IPS DF 19.7 (cell line): ENCODE data around the gene NHERF1.
A peak's percentile ranks its signal among the peaks of the same experiment; 100 is the strongest.

Experiments
- DNase-seq: peaks from one replicate; pipeline ENCODE4 v3.0.0-alpha.2; 2013; ENCODE audit warnings: low read depth, low spot score

NHERF1 gene

DNA sequence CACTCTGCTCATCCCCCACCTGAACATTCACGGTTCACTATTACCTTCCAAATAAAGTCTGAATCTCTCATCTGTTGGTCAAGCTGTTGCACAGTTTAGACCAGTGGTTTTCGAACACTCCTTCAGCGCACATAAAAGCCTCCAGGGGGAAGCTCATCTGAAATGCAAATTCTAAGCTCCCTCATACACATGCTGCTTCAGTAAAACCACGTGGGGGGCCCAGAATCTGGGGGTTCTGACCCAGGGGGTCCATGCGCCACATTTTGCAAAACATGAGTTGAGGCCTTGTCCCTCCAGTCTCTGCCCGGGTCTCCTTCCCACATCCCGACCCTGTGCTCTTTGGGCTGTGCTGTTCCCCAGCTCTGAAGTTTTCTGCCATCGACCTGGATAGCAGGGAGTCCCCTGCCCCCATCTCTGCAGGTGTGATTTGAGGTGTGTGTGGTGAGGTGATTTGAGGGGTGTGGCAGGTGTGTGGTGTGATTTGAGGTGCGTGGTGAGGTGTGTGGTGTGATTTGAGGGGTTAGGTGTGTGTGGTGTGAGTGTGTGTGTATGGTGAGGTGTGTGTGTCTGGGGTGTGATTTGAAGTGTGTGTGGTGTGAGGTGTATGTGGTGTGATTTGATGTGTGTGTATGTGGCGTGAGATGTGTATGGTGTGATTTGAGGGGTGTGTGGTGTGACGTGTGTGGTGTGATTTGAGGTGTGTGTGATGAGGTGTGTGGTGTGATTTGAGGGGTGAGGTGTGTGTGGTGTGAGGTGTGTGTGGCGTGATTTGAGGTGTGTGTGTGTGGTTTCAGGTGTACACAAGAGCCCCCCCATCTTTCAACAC, 16.2 kb upstream of the NHERF1 start:
- DNase-seq, result no peak

GRCh38 chr17:74733365-74734122, 14.9 kb upstream of the NHERF1 start:
- DNase-seq, result no peak

DNA sequence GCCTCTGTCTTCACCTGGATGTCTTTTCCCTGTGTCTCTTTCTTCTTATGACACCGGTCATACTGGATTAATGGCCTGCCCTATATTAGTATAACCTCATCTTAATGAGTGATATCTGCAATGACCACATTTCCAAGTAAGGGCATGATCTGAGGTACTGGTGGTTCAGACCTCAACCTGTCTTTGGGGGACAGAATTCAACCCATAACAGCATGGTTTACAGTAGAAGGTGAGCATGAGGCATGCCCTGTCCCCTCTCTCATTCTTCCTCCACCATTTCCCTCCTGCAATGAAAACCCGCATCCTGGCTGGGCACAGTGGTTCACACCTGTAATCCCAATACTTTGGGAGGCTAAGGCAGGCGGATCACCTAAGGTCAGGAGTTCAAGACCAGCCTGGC, 14.2 kb upstream of the NHERF1 start:
- no peak for DNase-seq

DNA sequence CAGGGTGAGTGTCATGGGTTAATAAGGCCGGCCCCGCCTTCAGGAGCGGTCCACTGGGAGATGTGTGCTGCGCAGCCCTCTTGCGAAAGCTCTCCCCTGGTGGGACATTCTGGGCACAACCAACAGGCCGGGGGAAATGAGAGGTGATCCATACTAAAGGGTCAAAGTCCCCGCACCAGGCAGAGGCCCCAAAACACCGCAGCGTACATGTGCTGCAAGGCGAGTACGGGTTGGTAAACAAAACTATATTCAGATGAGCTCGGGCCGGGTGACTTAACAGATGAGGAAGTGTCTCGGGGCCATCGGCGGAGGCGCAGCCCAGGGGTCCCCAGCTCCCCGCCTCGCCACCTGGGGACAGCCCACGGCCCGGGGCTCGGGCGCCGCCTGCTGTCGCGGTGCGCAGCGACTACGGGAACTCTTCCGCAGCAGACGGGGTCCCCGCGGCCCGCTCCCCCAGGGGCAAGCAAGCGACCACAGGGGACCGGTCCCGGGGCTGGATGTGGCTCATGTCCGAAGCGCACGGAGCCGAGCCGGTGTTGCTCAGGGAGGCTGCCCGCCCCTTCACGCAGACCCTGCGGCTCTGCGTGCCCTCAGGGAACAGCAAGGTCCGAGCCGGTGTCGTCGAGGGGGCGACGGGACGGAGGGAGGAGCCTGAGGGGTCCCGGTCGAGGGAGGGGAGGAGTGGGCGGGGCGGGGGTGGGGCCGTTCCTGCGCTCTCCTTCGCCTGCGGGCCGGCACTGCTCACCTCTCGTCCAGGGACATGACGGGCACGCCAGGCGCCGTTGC, 11.7 kb upstream of the NHERF1 start, which contains the start of gene RAB37:
Gene RAB37 (plus strand): TSS at position 744 of the 786 bp plus-strand sequence. CDS start 17 bp downstream, at position 761.
- DNase-seq, result no peak

GRCh38 chr17:74737299-74738050, 11.0 kb upstream of the NHERF1 start:
- DNase-seq, result peak; percentile 76

- no peak for DNase-seq
Measured at GRCh38 chr17:74738051-74738996, 10.1 kb upstream of the NHERF1 start.

- DNase-seq, result no peak
Measured at GRCh38 chr17:74739227-74739831, 9.1 kb upstream of the NHERF1 start.

DNA sequence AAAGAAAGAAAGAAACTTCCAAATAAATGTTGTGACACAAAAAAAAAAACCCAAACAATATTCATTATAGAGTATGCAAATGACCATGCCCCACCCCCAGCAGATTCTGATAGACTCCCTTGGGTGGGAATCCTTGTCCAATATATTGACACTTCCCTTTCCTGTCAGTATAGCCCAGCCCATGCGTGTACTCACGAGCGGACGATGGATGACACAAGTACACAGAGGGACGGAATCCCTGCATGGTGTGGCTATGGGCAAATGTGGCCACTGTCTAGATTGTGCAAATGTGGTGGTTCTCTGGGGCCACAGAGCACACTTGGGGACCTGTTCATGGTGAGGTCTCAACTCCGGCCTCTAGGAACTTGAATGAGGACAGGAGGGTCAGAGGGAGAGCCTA, 8.3 kb upstream of the NHERF1 start:
- no peak for DNase-seq

DNA sequence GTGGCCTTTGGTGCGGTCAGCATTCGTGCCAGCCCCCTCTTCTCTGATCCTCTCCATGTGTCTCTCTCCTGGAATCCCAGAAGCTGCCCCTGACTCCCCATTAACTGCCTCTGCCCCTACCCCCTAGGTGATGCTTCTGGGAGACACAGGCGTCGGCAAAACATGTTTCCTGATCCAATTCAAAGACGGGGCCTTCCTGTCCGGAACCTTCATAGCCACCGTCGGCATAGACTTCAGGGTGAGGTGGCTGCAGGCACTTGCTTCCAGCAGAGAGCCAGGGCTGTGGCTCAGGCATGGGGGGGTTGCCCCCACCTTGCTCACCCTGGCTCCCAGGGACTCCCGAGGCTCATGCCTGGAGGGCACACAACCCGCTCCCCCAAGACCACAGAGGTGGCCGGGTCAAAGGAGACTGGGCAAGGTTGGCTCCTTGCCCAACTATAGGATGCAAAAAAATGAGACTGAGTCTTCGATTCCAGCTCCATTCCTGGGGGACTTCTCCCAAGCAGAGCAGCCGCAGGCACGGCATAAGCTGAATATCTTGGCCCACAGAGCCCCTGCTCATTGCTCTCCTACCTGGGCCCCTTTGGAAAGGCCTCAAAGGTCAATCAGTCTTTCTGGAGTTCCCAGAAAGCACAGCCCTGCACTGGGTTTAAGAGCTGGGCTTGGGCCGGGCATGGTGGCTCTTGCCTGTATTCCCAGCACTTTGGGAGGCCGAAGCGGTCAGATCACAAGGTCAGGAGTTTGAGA, 7.6 kb upstream of the NHERF1 start:
- DNase-seq, result no peak

GRCh38 chr17:74742153-74742515, 6.3 kb upstream of the NHERF1 start:
- DNase-seq, result no peak

- DNase-seq, result no peak
Measured at GRCh38 chr17:74742978-74743545, 5.4 kb upstream of the NHERF1 start.

DNA sequence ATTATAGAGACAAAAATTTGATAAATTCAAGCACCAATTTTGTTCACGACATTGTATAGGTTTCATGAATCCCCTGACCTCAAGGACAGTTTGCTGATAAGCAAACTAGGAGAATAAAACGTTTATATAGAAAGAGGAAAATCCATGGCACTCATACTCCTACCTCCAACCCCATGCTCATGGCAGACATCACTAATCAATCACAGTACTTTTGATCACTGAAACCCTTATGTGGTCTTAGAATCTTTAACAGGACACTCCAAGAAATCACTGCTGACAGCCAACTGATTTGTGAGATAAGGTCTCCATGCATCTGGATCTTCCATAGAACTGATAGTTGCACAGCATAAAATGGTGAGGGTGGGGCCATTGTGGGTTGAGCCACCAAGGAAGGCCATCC, 4.7 kb upstream of the NHERF1 start:
- no peak for DNase-seq

DNA sequence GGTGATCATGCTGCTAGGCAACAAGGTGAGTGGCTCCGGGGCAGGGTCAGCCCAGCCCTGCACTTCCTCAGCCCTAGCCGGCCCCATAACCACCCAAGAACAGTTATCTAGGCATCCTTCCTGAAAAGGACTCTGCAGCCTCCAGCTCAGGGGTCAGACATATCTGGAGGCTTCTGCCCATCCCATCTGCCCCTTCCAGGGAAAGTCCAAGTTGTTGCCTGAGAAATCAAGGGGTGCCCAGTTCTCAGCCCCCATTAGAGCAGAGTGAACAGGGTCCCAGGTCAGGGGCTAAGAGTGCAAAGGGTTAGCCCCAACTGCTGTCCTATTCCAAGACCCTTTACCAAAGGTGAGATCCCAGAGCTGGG, 4.1 kb upstream of the NHERF1 start:
- DNase-seq, result no peak

- DNase-seq, result no peak
Measured at GRCh38 chr17:74744714-74745547, 3.5 kb upstream of the NHERF1 start.

- no peak for DNase-seq
Measured at GRCh38 chr17:74745548-74746177, 2.8 kb upstream of the NHERF1 start.

DNA sequence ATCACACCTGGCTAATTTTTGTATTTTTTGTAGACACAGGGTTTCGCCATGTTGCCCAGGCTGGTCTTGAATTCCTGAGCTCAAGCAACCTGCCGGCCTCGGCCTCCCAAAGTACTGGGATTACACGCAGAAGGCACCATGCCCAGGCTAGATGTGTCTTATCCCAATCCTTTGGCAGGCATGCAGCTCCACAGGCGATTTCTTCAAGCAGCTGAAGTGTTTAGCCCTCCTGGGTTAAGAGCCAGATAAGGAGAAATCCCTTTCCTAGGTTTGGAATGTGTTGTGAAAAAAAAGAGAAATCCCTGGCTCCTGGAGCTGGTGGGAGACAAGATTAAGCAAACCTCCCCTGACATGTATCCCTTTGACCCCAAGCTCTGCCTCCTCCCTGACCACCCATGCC, 2.1 kb upstream of the NHERF1 start:
- no peak for DNase-seq

GRCh38 chr17:74746922-74747321, 1.5 kb upstream of the NHERF1 start:
- no peak for DNase-seq

GRCh38 chr17:74748279-74748528, 224 bp upstream of the NHERF1 start:
- DNase-seq, result no peak
